ENCODE data around the gene CHST6.
A peak's percentile ranks its signal among the peaks of the same experiment; 100 is the strongest.
"Not testable (repeated sequence)": the region's sequence is repeated elsewhere in the genome, so short reads cannot be mapped to it uniquely, and the experiment has no call there.

Gene CHST6

DNA sequence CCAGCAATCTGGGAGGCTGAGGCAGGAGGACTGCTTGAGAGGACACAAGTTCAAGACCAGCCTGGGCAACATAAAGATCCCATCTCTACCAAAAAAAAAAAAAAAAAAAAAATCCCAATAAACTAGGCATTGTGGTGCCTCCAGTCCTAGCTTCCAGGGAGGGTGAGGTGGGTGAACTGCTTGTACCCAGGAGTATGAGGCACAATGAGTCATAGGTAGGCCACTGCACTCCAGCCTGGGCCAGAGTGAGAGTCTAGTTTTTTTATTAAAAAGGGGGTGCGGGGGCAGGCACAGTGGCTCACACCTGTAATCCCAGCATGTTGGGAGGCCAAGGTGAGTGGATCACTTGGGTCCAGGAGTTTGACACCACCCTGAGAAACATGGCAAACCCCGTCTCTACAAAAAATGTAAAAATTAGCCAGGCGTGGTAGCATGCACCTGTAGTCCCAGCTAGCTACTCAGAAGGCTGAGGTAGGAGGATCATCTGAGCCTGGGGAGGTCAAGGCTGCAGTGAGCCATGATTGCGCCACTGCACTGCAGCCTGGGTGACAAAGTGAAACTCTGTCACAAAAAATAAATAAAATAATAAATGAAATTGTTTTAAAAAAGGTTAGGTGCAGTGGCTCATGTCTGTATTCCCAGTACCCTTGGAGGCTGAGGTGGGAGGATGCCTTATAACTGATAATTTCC is 7.8 kb upstream of the CHST6 start:
- no peak for DNase-seq (ENCODE audit: low spot score)

DNA sequence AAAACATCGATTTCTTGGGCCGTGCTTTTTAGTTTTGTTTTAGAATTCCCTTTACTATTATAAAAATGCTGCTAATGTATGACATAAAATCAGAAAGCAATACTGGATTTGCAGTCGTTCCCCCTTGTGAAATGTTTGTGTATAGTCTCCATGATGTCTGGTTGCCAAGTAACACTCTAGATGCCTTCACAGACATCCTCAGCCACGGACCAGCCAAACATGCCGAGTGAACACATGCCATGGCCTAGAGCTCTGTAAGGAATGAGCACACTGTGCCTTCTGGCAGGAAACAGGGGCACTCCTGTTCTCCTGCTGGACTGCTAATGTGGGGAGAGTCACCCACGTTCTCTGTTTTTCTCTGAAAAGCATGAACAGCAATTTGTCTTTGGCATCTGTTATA is 6.6 kb upstream of the CHST6 start:
- not testable (repeated sequence) for DNase-seq (ENCODE audit: low spot score)

DNA sequence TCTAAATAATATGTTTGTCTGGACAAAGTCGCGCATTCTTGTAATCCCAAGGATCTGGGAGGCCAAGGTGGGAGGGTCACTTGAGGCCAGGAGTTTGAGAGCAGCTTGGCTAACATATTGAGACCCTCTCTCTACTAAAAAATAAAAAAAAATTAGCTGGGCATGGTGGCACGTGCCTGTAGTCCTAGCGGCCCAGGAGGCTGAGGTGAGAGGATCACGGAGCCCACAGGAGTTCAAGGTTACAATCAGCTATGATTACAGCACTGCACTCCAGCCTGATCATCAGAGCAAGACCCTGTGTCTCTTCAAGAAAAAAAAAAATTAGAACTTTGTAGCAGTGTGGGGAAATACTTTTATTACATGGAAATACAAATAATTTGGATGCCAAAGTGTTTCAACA is 6.1 kb upstream of the CHST6 start:
- DNase-seq (ENCODE audit: low spot score): no peak

DNA sequence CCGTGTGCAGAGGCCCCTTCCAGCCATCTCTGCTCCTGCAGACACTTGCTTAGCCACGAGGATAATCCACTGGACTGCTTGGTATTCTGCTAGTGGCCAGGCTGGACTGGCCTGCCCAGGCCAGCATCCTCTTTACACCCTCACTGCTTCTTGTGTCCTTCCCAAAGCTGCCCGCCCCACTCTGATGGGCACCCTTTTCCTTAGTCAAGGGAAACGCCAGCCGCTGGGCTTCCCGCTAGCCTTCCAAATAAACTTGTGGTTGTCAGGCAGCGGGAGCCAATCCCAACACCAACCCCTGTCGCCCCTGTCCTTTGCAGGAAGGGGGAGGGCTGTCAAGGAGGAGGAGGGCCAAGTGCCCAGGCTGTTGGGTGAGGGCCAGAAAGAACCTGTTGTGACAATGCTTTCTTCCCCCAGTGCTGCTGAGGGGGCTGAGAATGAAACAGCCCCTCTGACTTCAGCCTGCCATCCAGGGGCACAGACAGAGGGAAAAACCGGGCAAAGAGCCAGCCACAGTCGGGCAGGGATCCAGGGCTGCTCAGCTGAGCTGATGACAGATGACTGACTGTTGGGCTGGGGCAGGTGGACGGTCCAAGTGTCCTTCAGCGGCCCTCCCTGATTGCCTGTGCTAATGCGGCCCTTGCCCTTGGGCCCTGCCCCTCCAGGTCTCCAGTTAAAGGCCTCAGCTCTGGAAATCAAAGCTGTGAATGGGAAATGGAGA is 3.5 kb upstream of the CHST6 start:
- DNase-seq (ENCODE audit: low spot score): not testable (repeated sequence)

DNA sequence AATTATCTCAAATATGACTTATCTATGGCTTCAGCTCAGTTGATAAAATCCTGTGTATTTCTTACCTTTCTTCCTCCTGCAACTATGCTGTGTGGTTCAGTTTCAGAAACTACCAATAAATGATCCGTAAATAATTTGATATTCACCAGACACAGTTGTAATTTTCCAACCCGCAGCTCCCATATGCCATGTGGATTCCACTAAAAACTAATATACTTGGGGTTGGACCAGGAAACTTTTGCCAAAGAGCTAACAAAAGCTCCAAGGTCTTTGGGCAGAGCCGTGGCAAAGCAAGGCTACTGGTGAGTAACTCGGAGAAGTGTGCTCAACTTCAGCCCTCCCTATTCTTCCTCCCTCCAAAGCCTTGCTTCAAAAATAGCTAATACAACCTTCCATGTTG is 2.3 kb upstream of the CHST6 start:
- DNase-seq (ENCODE audit: low spot score): no peak

DNA sequence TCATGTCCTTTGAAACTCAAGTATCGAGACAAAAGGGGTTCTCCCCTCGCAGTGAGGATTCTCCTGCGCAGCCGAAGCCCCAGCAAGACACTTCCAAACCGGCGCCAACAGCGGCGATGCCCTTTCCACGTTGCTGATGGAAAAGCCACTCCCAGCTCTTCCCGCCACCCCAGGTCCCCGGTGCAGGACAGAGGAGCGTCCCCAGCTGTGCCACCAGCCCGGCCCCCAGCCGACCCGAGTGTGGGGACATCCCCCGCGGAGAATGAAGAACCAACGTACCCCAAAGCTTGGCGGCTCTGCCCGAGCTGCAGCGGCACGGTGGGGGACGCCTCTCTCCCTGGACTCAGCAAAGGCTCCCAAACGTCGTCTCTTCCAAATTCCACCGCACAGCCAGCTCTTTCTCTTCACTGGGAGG is 573 bp downstream of the CHST6 start:
- no peak for DNase-seq (ENCODE audit: low spot score)

DNA sequence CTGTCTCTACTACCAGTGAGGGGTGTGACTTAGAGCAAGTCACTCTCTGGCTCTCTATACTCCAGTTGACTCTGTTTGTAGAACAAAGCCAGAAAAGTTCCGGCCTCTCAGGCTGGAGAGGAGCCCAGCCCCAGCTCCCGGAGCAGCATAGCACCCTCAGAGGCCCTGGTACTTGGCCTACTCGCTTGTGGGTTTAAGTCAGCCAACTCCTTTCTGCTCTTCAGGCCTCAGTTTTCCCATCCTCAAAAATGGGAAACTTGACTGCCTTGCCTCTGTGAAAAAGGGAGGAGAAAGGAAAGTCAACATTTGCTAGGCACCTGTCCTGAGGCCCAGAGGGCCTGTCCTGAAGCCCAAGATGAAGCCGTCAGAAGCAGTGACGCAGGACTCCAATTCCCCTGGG is 1.1 kb downstream of the CHST6 start:
- no peak for DNase-seq (ENCODE audit: low spot score)

DNA sequence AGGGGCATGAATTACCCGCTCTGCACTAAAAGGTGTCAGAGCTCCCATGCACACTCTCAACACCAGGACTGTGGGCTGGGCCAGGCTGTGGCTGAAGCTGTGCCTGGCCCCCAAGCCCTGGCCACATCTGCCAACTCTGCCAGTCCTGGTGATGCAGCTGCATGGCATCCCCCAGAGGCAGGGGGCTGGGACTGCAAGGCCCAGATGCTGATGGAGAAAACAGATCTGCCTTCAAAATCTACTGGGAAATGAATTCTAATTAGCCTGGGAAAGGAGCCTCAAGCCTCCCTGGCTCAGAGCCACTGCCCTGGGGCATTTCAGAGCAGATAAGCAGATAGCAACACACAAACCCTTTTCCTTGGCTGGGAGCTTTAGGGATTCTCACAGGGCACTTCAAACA is 3.4 kb downstream of the CHST6 start:
- peak; percentile 46 for DNase-seq (ENCODE audit: low spot score)

DNA sequence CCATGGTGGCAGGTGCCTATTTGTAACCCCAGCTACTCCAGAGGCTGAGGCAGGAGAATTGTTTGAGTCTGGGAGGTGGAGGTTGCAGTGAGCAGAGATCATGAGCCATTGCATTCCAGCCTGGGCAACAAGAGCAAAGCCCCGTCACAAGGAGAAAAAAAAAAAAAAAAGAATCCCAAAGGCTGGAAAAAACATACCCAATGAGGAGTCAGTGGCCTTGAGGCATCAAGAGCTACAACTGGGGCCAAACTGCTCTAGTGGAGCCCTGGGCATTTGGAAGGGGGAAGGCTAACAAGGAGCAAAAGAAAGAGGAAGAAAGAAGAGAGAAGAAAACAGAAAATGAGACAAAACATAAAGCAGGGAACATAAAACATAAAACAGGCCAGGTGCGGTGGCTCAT is 6.9 kb downstream of the CHST6 start:
- no peak for DNase-seq (ENCODE audit: low spot score)

DNA sequence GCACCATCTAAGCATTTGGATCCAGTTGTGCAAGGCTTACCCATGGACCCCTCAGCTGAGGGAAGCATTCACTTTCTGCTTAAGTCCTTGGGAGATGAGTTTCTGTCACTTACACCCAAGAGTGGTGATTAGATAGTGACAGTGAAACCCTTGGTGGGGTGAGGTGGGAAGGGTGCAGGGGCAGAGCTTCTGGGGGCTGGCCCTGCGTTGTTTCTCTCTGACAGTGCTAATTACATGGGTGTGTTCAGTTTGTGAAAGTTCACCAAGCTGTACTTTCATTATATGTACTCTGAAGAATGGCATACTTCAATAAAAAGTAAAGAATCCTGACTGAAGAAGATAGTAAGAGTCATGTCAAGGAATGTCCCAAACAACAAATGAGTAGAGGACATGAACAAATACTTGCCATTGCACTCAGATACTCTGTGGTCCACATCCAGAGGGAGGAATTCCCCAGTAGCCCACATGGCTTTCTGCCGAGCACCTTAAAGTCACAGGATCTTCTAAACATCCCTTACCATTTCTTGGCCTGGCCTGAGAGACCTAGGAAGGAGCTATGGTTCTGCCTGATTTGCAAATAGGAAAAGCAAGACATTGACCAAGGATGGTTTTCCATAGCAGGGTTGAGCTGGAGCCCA is 8.4 kb downstream of the CHST6 start:
- DNase-seq (ENCODE audit: low spot score): no peak

DNA sequence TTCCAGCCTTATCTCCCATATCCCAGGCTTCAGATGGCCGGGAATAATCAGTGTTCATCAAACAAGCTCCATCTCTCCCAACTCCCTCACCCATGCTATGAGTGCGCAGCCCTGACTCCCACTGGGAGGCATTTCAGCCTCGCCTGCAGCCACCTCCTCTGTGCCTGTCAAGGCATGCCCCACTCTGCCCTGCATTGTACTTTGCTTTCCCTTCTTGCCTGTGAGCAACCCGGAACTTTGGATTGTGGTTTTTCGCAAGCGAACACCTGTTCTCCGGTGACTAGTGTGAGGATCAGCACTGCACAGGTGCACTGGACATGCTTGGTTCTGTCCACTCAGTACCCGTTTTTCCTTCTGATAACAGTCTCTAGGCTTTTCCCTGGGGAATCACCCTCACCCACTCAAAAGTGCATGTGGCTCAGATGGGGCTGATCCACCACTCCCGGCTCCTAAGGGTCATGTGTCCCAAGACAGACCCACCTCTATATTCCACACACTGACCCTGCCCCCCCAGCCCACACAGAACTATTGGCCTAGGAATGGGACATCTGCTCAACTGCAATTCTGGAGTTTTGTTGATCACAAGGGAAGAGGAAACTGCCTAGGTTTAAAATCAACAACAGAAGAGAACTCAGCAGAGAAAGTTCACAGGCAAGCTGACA is 9.1 kb downstream of the CHST6 start:
- no peak for DNase-seq (ENCODE audit: low spot score)

DNA sequence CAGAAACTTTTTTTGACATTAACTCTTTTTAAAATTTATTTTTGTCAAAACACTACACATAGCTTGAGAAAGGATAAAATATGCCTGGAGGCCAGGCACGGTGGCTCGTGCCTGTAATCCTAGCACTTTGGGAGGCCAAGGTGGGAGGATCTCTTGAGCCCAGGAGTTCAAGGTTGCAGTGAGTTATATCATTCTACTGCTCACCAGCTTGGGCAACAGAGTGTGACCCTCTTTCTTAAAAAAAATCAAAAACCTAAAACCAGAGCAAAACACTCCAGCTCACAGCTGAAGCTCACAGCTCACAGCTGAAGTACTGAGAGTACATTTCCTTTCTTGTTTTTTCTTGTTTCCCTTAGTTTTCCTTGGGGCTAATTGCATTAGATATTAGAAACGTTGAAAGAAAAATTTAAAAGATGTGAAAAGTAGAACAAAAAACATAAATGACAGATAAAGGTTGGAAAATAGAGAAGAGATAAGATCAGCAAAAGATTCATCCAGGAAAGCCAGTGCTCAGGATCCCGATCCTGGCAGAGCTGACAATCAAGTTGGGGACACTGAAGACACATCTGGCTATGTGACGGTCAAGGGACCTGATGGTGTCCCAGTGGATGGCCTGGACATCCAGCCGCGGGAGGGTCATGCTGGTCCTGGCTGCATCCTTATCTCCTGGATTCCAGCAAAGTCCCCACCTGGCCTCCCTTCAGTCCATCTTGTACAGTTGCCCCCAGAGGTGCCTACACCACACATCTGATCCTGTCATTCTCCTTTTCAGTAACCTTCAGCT is 9.8 kb downstream of the CHST6 start:
- DNase-seq (ENCODE audit: low spot score): no peak

DNA sequence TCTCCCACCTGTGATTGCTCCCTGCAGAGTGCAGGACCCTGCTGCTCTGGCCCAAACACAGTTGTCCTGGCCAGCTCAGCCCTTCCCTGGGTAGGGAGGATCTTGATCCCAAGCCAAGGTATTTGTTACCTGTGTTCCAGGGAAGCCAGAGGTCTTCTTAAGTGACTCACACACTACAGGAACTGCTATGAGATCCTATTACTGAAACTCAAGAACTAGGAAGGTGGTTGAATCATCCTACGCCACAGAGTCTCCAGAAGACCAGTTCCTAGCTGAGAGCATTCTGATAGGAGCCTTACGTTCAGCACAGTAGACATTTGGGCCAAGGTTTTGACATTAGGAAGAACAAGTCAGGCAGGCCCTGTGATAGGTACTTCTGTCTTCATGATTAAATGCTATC is 12.0 kb downstream of the CHST6 start:
- no peak for DNase-seq (ENCODE audit: low spot score)

DNA sequence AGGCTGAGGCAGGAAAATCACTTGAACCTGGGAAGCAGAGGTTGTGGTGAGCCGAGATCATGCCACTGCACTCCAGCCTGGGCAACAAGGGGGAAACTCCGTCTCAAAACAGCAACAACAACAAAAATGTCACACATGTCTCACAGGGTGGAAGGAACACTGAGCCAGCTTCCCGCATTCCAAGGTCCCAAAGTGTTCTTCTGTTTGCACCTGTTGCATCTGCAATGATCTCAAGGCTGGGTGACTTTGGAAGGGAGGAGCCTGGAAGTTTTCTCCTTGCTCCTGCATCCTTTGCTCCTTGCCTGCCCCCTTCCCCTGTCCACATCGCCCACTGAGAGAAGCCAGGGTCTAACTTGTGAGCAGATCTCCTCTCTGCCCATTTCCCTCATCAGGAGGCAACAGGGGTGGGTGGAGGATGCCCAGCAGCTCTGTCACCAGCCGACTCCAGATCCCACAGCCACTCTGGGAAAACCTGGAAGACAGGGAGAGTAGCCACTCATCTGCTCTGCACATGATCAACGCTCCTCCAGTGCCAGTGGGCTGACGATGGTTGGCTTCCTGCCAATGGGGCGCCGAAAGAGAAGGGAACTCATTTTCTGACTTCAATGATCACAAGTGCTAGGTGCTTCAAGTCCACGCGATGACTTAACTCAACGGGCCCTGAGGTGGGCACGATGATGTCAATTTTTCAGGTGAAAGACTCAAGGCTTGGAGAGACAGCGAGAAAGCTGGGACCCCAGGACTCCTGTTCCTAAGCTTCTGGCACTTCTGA is 12.6 kb downstream of the CHST6 start:
- no peak for DNase-seq (ENCODE audit: low spot score)

DNA sequence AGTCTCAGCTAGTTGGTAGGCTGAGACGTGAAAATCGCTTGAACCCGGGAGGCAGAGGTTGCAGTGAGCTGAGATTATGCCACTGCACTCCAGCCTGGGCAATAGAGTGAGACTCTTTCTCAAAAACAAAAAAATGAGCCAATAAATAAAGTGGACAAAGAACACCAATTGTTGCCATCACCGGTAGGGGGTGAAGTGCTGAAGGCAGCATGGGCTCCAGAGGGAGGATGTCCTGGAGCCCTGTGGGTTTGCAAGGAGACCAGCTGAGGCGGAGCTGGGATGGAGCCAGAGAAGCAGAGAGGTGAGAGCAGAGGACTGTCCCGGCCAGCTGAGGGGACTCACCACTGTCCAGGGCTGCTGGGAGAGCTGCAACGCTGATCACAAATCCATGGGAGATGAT is 13.8 kb downstream of the CHST6 start:
- peak; percentile 53 for DNase-seq (ENCODE audit: low spot score)

DNA sequence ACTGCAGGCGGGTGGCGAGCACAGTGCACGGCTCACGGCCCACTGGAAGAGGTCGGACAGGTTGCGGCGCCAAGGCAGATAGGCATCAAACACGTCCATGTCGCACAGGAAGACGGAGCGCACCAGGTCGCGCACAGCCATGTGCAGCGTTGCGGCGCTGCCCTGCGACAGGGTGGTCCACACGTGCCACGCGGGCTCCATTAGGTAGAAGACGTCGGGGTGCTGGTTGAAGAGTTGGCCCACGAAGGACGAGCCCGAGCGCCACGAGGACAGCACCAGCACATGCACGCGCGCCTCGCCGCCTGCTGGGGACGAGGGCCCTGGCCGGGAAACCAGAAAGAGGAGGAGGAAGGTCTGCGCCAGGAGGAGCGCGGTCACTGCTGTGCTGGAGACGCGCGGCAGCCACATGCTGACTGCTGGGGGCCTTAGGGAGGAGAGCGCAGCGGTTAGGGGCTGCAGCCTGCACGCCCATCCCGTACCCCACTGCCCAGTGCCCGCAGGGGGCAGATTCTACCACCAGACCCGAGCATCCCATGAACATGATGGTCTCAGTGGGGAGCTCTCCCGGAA is 15.7 kb downstream of the CHST6 start:
- DNase-seq (ENCODE audit: low spot score): no peak

DNA sequence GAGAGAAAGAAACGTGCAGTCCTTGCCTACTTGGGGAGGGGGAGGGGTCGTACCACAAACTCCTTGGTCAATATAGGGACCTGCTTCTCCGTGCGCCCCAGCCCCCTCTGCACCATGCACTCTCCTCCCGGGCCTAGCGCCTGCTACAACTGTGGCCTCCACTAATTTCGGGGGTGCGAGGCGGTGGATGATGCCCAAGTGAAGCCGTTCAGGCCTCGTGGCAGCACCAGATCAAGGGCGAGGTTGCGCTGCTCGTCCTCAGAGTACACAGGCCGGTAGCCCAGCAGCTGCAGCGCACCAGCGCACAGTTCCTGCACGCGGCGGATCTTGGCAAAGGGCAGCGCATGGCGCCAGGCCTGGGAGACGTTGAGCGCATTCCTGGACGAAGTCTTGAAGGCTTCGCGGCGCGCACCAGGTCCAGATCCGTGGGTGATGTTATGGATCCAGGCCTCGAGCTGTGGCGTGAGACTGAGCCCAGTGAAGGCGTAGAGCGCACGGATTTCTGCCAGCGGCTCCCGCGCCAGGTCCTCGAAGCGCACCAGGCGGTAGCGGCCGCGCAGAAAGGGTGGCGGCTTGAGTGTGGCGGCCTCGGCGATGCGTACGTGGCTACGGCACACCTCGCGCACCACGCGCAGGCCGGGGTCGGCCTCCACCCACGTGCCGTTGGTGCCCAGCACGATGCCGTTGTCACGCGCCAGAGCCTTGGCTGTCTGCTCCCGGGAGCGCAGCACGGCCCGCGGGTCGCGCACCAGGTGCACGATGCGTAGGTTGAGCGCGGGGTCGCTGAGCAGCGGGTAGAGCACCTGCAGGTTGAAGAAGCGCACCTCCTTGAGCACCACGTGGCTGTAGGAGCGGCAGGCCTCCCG is 16.5 kb downstream of the CHST6 start:
- DNase-seq (ENCODE audit: low spot score): no peak

DNA sequence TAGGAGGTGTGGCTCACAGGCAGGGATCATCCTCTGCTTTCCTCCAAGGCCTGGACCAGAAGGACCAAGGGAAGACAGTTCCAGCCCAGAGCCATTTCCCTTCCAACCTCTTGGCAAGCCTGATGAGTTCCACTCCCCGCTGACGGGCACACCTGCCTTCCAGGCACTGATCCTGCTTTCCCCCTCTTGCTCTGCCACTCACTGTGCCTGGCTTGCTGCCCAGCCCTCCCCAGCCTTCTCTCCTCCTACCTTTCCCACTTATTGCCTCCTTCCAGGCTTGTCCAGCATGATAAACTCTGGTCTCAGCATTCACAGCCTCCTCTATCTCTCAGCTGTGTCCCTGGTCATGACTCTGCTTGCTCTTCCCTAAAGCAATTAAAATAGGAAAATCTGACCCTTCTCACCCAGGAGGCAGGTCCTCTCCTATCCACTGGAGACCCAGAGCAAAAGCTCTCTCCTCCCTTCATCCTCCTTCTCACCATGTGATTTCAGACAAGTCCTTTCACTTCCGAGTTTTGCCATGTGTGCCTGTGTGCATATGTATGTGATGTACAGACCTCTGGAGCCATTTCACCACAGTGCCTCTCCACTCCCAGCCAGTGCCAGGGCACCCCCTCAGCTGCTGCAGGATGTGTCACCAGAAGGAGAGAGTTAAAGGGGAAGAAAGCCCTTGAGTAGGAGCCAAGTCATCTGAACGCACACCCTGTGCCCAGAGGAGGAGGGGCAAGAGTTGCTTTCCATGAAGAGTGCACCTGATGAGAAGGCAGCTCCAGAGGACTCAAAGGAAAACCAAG is 17.4 kb downstream of the CHST6 start:
- DNase-seq (ENCODE audit: low spot score): no peak

DNA sequence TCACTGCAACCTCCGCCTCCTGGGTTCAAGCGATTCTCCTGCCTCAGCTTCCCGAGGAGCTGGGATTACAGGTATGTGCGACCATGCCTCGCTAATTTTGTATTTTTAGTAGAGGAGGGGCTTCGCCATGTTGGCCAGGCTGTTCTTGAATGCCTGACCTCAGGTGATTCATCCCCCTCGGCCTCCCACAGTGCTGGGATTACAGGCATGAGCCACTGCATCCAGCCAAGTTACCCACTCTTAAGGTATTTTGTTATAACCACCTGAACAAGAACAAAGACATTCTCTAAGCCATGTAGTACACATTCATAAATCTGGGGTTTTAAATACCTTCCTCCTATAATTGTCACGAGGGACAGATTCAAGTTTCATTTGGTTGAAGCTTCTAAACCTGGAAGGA is 18.4 kb downstream of the CHST6 start:
- no peak for DNase-seq (ENCODE audit: low spot score)
